SH-SY5Y (cell line): ENCODE results near the gene ARHGAP24.

Experiments
- GATA2 ChIP-seq: IDR thresholded peaks from 2 replicates; pipeline ENCODE4 v1.6.1; 2011; ENCODE audit warnings: mild to moderate bottlenecking, low read depth, low read length
- GATA3 ChIP-seq: IDR thresholded peaks from 2 replicates; pipeline ENCODE4 v1.6.1; 2011; ENCODE audit warnings: low read depth, mild to moderate bottlenecking, low read length, moderate library complexity

DNA sequence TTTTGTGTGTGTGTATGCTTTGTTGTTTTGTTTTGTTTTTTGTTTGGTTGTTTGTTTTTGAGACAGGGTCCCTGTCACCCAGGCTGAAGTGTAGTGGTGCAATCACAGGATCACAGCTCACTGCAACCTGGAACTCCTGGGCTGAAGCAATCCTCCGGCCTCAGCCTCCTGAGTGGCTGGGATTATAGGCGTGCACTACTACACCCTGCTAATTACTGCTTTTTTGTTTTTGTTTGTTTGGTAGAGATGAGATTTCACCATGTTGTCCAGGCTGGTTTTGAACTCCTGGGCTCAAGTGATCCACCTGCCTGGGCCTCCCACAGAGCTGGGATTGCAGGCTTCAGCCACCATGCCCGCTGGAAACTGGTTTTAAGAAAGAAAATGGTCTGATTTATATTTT is 44.7 kb upstream of the ARHGAP24 start:
- TF ChIP-seq GATA2 (no peak), GATA3 (no peak)
